Gastroesophageal sphincter (tissue), 4 donors: Measurements from ENCODE around the gene C15orf39. TPM values are rescaled to one million over a fixed set of nuclear protein-coding genes. Genes with fewer than 3 reads are reported as not detected.

Source experiments
- ATAC-seq: fragments of 150-250 bp; one replicate; pipeline ENCODE4 v1.9.1; 2016; ENCODE audit warnings: mild to moderate bottlenecking, moderate library complexity
- H3K27ac ChIP-seq, 4 donors: fragments of 200-600 bp; sonication (generic) in 3 of 4; 1 replicate in 3 of 4; 2 replicates in 1 of 4; pipeline ENCODE4 v1.5.1; 2016 to 2019
- H3K27me3 ChIP-seq: fragments of 200-600 bp; sonication (generic); one replicate; pipeline ENCODE4 v1.5.1; 2019
- H3K36me3 ChIP-seq, 2 donors: fragments of 200-600 bp; sonication (generic); one replicate each; pipeline ENCODE4 v1.5.1; 2019; ENCODE audit warnings: control low read depth in 1 of 2
- H3K4me1 ChIP-seq, 3 donors: fragments of 200-600 bp; sonication (generic); 1 replicate in 2 of 3; 2 replicates in 1 of 3; pipeline ENCODE4 v1.5.1; 2016 to 2019; ENCODE audit warnings: control low read depth in 2 of 3
- H3K4me3 ChIP-seq, 2 donors: fragments of 200-600 bp; sonication (generic); one replicate each; pipeline ENCODE4 v1.5.1; 2019; ENCODE audit warnings: mild to moderate bottlenecking in 1 of 2, moderate library complexity in 1 of 2
- H3K9me3 ChIP-seq, 3 donors: fragments of 200-600 bp; sonication (generic); one replicate each; pipeline ENCODE4 v1.5.1; 2017 to 2019; ENCODE audit warnings: control low read depth in 2 of 3
- CTCF ChIP-seq, 4 experiments: fragments of 200-600 bp in 2 of 4; fragments of 450-650 bp in 2 of 4; sonication (generic) in 1 of 4; IDR thresholded peaks; one replicate each; pipeline ENCODE4 v1.5.1; 2017 to 2019; ENCODE audit warnings: antibody characterized with exemption in 4 of 4, mild to moderate bottlenecking in 2 of 4, moderate library complexity in 2 of 4
- EP300 ChIP-seq: sonication (generic); formaldehyde crosslinking; IDR thresholded peaks from one replicate; pipeline ENCODE4 v1.6.1; 2017; ENCODE audit warnings: antibody characterized with exemption, mild to moderate bottlenecking
- POLR2A ChIP-seq, 2 donors: fragments of 450-650 bp; IDR thresholded peaks; one replicate each; pipeline ENCODE4 v1.6.1; 2017; ENCODE audit warnings: antibody characterized with exemption in 2 of 2, mild to moderate bottlenecking in 2 of 2, moderate library complexity in 1 of 2
- POLR2AphosphoS5 ChIP-seq: sonication (generic); formaldehyde crosslinking; IDR thresholded peaks from one replicate; pipeline ENCODE4 v1.6.1; 2017; ENCODE audit warnings: antibody characterized with exemption
- WGBS, 2 donors: methylation state at CpG; one replicate each; pipeline ENCODE4 v1.1.5; 2018; ENCODE audit warnings: low coverage in 1 of 2; 5-methylcytosine and 5-hydroxymethylcytosine counted together
- total RNA-seq, 4 donors: library from RNA; depleted of rRNA; stranded (reverse); fragments of >200 nt; gene quantifications; one replicate each; pipeline ENCODE4 v1.1.0, GENCODE V29; 2016

Gene C15orf39
- total RNA-seq, 4 donors from 2014 or later, result 7.3 to 13.2 (median 11.5) TPM

DNA sequence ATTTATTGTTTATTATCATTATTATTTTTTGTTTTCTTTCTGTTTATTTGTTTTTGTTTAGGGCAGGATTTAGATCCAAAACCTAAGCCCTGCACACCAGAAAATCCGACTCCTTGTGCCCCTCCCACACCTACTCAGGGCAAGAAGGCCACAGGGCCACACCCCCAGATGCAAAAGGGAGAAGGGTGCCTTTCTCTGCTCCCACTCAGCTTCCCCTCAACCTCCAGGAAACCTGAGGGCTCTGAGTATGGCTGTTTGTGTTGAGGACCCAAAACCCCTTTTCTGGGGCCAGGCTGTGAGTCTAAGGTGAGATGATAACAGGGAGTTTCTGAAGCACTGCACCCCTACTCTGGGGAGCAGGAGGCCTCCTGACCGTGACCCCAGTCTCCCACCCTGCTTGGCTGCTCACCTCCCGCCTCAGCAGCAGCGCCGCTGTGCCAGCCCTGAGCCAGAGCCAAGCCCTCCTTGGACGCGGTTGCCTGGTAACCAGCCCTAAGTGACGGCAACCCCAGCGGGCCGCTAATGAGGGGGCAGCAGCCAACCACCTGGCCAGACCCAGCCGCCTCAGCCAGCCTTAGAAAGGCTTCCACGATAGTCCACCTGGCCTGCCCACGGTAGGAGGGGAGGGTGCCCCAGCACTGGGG, 6.4 kb upstream of the C15orf39 start:
- WGBS, 2 donors, result 60% methylated on average over 1 of the region's 13 CpGs; no CpG with 5 or more reads in 1 of the 2 donors
- Histone ChIP-seq H3K27me3 (peaks cover 30% of the 10 kb centered on the region), H3K4me1 (peaks cover 0 to 13% (median 2%) of the 10 kb centered on the region in 3 donors), H3K9me3 (no peaks in the 10 kb centered on the region), H3K27ac (no peak overlapping the region), H3K36me3 (no peaks in the 10 kb centered on the region), H3K4me3 (no peak overlapping the region)
- no peak for TF ChIP-seq CTCF (IDR thresholded peaks at IDR 0.05)
- TF ChIP-seq POLR2A (IDR thresholded peaks at IDR 0.05), result no peak
- TF ChIP-seq POLR2AphosphoS5, result no peak
- no peak for TF ChIP-seq EP300
- ATAC-seq, result no peak

DNA sequence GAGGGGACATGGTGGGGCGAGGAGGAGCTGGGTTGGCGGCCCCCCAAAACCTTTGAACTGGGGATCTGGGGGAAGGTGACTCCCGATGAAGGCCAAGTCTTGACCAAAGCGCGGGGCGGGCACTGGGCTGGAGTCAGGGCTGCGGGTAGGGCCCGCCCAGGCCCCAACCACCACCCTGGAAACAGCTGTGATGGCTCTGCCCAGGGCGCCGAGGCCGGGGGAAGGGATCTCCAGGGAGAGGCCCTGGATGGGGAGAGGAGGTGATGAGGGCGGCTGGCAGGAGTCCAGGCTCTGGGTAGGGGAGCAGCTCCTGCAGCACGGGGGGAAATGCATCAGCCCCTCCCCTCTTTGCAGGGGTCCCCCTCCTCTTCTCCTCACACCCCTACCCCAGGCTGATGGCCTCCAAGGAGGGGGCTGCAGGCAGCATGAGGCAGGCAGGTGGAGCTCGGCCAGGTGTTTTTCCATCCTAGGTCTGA, 5.9 kb upstream of the C15orf39 start:
- H3K9me3 ChIP-seq, result no peaks in the 10 kb centered on the region
- H3K4me1 ChIP-seq, result peaks cover 0 to 19% (median 7%) of the 10 kb centered on the region in 3 donors
- no peak for ATAC-seq
- no peak overlapping the region for H3K27ac ChIP-seq
- peaks cover 30% of the 10 kb centered on the region for H3K27me3 ChIP-seq
- no peaks in the 10 kb centered on the region for H3K36me3 ChIP-seq
- WGBS, 2 donors, result 20% methylated on average over 1 of the region's 14 CpGs; no CpG with 5 or more reads in 1 of the 2 donors
- H3K4me3 ChIP-seq, result no peak overlapping the region
- TF ChIP-seq EP300, result no peak
- TF ChIP-seq CTCF (IDR thresholded peaks at IDR 0.05), result no peak

GRCh38 chr15:75197062-75197630, 4.5 kb upstream of the C15orf39 start:
- H3K9me3 ChIP-seq, result no peaks in the 10 kb centered on the region
- peaks cover 18% of the 10 kb centered on the region for H3K27me3 ChIP-seq
- WGBS, 2 donors, result 13% methylated on average over 3 of the region's 4 CpGs; no CpG with 5 or more reads in 1 of the 2 donors
- H3K27ac ChIP-seq, result no peak overlapping the region
- no peak for ATAC-seq
- H3K36me3 ChIP-seq, result no peaks in the 10 kb centered on the region
- peaks cover 0 to 26% (median 11%) of the 10 kb centered on the region in 3 donors for H3K4me1 ChIP-seq
- no peak for TF ChIP-seq CTCF (IDR thresholded peaks at IDR 0.05)
- no peak for TF ChIP-seq EP300
- TF ChIP-seq POLR2AphosphoS5, result no peak
- no peak for TF ChIP-seq POLR2A (IDR thresholded peaks at IDR 0.05)
- no peak overlapping the region for H3K4me3 ChIP-seq

GRCh38 chr15:75198560-75199356, 2.9 kb upstream of the C15orf39 start:
- H3K9me3 ChIP-seq, result no peaks in the 10 kb centered on the region
- peaks cover 0 to 42% (median 18%) of the 10 kb centered on the region in 3 donors for H3K4me1 ChIP-seq
- 70 to 84% methylated on average over 2 of the region's 3 CpGs for WGBS, 2 donors
- H3K27ac ChIP-seq, result no peak overlapping the region
- peaks cover 4% of the 10 kb centered on the region for H3K27me3 ChIP-seq
- no peak overlapping the region for H3K4me3 ChIP-seq
- ATAC-seq, result no peak
- no peaks in the 10 kb centered on the region for H3K36me3 ChIP-seq
- no peak for TF ChIP-seq CTCF (IDR thresholded peaks at IDR 0.05)
- TF ChIP-seq POLR2AphosphoS5, result no peak
- TF ChIP-seq POLR2A (IDR thresholded peaks at IDR 0.05), result no peak
- no peak for TF ChIP-seq EP300
